AG08396 (cell line): ENCODE results near the gene B4GALT3.
A peak's percentile ranks its signal among the peaks of the same experiment; 100 is the strongest.
"Not testable (repeated sequence)": the region's sequence is repeated elsewhere in the genome, so short reads cannot be mapped to it uniquely, and the experiment has no call there.

ENCODE experiments used
- DNase-seq: peaks from one replicate; pipeline ENCODE4 v3.0.0; 2012; ENCODE audit warnings: low spot score, mixed read lengths

The B4GALT3 gene

GRCh38 chr1:161177112-161177935 lies at the start of gene B4GALT3:
Gene B4GALT3, minus strand, starts transcription at chr1:161177507. Its CDS starts 1,447 bp downstream, at chr1:161176060.
- DNase-seq: peak; percentile 96

DNA sequence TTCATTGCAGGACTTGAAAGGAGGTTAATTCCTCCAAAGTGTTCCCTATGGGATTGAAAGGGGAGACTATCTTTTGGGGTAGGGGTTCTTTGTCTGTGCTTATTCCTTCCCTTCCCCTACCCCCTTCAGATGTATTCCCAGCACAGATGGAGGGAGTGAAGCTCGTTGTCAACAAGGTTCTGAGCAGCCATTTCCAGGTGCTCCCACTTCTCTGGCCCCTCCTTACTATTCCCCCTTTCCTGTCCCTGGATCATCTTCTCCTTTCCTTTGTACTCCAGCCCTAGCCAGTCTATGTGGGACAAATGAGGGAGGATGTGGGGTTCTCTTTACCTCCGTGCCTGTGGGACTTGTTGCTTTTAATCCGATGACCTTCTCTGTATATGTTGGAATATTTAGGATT lies 49.5 kb upstream of the B4GALT3 start:
- DNase-seq: no peak

GRCh38 chr1:161226320-161226711 lies 49.0 kb upstream of the B4GALT3 start:
- no peak for DNase-seq

GRCh38 chr1:161225534-161226319 lies 48.4 kb upstream of the B4GALT3 start, which contains the start of gene TOMM40L:
Gene TOMM40L, plus strand, starts transcription at chr1:161226060. Its CDS starts 430 bp downstream, at chr1:161226490.
- DNase-seq: peak; percentile 94

GRCh38 chr1:161225178-161225533 lies 47.8 kb upstream of the B4GALT3 start:
- no peak for DNase-seq

DNA sequence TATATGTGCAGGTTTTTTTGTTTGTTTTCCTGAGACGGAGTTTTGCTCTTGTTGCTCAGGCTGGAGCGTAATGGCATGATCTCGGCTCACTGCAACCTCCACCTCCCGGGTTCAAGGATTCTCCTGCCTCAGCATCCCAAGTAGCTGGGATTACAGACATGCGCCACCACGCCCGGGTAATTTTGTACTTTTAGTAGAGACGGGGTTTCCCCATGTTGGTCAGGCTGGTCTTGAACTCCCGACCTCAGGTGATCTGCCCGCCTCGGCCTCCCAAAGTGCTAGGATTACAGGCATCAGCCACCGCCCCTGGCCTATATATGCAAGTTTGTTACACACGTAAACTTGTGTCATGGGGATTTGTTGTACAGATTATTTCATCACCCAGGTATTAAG lies 47.4 kb upstream of the B4GALT3 start:
- DNase-seq: not testable (repeated sequence)

DNA sequence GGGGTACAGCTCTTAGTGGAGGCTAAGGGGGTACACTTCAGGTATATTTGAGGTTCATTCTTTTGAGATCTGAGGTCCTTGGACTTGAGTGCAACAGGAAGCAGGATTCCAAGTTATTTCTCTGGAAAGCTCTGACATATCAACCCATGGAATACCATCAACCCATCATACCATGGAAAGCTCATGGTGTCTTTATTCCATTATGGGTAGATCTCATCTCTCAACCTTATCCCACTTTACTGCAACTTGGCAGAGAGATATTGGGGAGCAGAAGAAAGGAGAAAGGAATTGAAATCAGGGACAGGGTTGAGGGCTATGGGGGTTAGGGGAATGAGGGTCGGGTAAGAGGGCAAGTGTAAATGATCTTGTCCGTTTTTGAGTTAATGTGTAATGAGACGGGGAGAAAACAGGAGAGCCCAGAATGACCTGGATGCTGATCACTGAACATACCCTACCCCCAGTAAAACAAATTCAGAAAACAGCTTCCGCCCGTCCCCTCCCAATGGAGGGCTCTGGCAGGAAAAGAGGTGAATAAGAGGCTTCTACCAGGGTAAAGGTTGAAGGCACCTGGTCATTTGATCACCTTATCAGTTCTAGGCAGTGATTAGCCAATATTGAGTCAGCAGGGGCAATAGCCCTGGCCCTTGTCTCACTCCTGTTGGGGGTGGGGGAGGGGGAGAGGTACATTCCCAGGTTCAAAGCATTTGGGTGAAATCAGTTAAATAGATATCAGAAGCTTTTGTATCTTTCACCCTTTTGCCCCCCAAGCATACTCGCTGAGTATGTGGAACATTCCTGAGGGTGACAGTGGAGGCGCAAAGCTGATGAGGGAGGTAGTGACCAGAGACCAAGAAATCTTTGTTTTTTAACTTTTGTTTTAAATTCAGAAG lies 46.7 kb upstream of the B4GALT3 start:
- DNase-seq: no peak

DNA sequence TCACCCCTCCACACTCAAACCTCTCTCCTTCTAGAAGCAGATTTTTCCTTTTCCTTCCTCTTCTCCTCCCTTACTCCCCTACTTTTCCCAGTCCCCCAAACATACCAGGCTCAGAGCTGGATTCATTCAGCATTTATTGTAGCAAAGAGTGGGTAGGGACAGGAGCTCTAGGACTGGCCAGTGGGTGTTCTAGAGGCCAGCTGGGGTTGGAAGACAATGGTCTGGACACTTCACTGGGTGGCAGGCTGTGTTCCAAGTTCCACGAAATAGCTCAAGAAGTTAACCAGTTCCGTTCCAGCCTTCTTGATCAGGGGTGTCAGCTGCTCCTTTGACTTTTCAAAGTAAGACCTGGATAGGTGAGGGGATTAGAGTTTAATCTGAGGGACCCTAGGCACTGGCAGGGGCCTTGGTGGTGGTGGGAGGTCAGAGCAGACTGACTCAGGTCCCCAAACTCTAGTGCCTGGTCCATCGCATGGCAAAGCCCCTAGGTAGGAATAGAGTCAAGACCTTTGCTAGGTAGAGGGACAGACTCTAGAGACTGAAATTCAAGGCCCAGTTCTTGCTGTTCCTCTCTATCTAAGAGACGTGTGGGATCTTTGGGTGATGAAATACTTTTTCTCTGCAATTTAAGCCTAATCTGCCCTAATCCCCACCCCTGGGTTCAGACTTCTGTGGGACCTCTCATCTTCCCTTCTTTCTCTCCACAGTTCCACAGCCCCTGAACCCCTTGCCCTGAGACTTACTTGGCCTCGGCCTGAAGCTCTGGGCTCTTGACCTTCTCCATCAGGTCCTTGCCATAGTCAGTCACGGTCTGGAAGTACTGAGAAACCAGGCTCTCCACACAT lies 45.1 kb upstream of the B4GALT3 start:
- no peak for DNase-seq

DNA sequence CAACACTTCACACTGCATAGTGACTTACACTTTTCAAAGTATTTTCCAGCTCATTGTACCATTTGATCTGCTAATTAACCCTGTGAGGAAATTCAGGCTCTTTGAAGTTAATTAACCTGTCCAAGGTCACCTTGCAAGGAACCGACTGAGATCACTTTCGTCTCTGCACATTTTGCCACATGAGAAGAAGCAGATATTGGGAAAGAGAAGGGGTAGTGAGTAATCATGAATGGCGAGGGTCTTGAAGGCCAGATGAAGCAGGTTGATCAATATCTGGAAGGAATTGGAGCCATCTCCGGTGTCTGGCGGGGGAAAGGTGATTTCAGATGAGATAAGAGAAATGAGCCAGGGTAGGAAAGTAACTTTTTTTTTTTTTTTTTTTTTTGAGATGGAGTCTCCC lies 42.7 kb upstream of the B4GALT3 start:
- no peak for DNase-seq

DNA sequence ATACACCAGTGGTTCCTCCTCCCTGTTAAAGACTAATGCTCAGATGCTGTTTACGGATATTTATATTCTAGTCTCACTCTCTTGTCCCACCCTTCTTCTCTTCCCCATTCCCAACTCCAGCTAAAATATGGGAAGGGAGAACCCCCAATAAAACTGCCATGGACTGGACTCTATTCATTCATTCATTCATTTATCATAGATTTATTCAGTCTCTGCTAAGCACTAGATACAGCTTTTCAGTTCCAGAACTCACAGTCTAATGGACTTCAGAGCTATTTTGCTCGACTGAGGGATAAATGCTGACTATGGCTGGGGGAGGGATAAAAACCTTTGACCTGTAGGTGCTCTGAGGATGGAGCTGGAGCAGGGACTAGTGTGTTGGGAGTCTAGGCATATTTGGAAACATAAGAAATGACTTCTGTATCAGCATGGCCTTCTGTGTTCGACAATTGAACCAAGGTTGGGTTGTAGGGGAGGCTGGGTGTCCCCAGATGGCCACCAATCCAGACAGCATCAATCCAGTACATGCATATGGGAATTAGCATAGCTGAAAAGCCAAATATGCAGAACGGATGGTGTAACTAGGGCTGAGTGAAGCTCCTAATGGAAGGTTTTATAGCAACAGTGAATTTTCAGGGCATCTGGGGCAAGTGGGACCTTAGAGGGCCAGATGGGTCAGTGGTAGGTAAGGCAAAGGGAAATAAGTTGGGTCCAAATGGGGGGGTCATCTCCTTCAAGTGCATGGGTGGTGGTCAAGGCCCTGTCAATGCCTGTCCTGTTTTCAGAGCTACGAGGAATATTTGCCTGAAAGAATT lies 42.0 kb upstream of the B4GALT3 start:
- DNase-seq: no peak

GRCh38 chr1:161218301-161219077 lies 41.2 kb upstream of the B4GALT3 start:
- DNase-seq: no peak

GRCh38 chr1:161217831-161218230 lies 40.5 kb upstream of the B4GALT3 start:
- no peak for DNase-seq

DNA sequence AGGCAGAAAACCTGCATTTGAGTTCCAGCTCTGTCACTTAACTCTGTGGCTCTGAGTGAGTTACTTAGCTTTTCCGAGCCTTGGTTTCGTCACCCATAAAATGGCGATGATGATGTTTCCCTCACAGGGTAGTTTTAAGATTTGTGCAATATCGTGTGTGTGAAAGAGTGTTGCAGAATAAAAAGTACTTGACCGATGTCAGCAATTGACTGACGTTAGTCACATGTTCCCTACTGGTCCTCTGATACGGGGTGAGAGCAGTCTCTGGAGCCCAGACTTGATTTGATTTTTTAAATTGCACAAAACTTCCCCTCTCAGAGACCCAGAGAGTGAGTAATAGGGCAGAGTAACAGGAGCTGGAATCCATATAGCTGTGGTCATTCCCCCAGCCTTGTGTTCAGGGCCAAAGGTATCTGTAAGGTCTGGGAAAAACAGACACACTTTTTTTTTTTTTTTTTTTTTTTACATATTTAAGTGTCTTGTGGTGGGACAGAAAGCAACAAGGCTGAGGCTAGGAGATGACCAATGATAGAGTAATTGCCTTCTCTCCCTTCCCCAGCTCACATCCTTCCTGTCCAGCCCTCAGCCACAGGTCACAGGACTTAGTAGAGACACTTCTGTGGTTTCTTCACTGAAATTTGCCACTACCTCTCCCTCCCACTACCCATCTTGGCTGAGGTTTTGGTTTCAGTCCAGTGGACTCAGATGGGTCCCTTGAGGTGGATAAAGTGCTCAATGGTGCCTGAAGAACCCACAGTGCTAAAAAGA lies 39.8 kb upstream of the B4GALT3 start:
- no peak for DNase-seq

GRCh38 chr1:161215076-161215475 lies 37.8 kb upstream of the B4GALT3 start, which contains the start of gene FCER1G:
Gene FCER1G, plus strand, starts transcription at chr1:161215295. Its CDS starts 27 bp downstream, at chr1:161215322.
- DNase-seq: no peak

DNA sequence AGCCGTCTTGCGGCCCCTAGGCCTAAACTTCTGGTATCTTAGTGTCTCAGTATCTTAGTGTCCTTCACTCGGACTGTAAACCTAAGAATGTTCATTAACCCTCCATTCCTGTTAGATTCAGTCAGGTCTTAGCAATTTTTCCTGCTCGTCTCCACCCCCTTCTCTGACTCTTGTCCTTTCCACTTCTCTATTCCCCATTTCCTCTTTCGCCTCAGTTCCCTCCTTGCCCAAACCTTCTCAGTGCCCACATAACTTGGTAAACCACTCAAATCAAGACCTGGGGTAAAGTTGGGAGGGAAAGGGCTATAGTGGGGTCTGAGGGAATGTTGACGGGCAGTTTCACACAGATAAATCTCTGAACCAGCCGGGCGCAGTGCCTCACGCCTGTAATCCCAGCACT lies 37.1 kb upstream of the B4GALT3 start:
- no peak for DNase-seq

DNA sequence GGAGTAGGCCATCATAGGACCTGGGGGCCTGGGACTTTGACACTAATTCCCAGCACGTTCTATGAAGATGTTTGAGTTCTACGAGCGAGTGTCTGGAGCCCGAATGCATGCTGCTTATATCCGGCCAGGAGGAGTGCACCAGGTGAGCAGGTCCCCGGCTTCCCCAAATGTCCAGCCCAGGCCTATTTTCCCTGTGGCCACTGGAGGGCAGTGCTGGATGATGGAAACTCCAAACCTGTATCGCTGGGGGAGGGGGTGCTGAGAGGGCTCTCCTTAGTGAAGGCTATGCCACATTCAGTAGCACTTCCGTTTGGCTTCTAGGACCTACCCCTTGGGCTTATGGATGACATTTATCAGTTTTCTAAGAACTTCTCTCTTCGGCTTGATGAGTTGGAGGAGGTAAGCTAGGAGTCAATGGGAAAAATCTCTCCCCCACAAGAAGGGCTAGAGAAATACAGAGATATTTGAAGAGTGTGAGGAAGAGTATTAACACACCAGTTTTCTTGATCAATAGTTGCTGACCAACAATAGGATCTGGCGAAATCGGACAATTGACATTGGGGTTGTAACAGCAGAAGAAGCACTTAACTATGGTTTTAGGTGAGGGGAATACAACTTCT lies 32.6 kb upstream of the B4GALT3 start:
- peak; percentile 72 for DNase-seq

DNA sequence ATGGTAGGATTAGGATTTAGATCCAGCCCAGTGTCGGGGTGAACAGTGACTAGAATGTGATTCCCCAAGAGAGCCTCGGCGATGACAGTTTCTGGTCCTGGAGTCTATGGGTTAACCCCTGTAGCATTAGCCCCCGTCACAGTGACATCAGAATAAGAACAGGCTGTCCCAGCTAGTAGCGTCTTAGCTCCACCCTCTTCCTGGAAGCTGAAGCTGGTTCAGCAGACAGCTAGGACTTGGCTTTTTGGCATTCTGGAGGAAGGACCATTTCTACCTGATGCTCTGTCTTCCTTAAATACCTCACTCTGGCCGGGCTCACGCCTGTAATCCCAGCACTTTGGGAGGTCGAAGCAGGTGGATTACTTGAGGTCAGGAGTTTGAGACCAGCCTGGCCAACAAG lies 29.9 kb upstream of the B4GALT3 start:
- DNase-seq: no peak
